Keratinocyte (primary cell): ENCODE measurements around the gene SCRT2. TPM values are rescaled to one million over a fixed set of nuclear protein-coding genes. Genes with fewer than 3 reads are reported as not detected.

Source experiments
- DNase-seq: peaks from one replicate; pipeline ENCODE4 v3.0.0-alpha.2; 2011; ENCODE audit warnings: low read depth, missing footprints, low spot score
- FAIRE-seq: peaks from 2 replicates; lab custom pipeline; 2011; peaks lifted over from hg19 to GRCh38; lab: Jason Lieb, UNC
- H2AFZ ChIP-seq: 2 replicates; pipeline ENCODE4 v1.6.0; 2012; ENCODE audit warnings: low read length, control low read depth, inconsistent platforms; ENCODE audit not compliant: control insufficient read depth
- H3K27ac ChIP-seq: 2 replicates; pipeline ENCODE4 v1.5.1; 2011; ENCODE audit warnings: low read length; ENCODE audit not compliant: control insufficient read depth, insufficient read depth
- H3K27me3 ChIP-seq: 3 replicates; pipeline ENCODE4 v1.6.0; 2011; ENCODE audit warnings: low read length; ENCODE audit not compliant: control insufficient read depth, insufficient read depth; ENCODE audit errors: extremely low read depth
- H3K36me3 ChIP-seq, 2 experiments: 2 replicates in 1 of 2; 3 replicates in 1 of 2; pipeline ENCODE4 v1.5.1; 2011; ENCODE audit warnings: low read length in 2 of 2, mild to moderate bottlenecking in 1 of 2; ENCODE audit not compliant: control insufficient read depth in 2 of 2, insufficient read depth in 2 of 2; ENCODE audit errors: extremely low read depth in 1 of 2
- H3K4me1 ChIP-seq: 3 replicates; pipeline ENCODE4 v1.5.1; 2011; ENCODE audit warnings: low read length; ENCODE audit not compliant: control insufficient read depth, insufficient read depth; ENCODE audit errors: extremely low read depth
- H3K4me2 ChIP-seq: 3 replicates; pipeline ENCODE4 v1.6.0; 2011; ENCODE audit warnings: low read depth, low read length; ENCODE audit not compliant: control insufficient read depth, insufficient read depth; ENCODE audit errors: extremely low read depth
- H3K4me3 ChIP-seq, 3 experiments: fragments of 200-600 bp in 1 of 3; sonication (generic) in 1 of 3; 2 replicates in 2 of 3; 3 replicates in 1 of 3; pipeline ENCODE4 v1.5.1; 2011 to 2016; ENCODE audit warnings: low read length in 3 of 3, mild to moderate bottlenecking in 3 of 3, control low read depth in 2 of 3, inconsistent platforms in 1 of 3, low read depth in 1 of 3, mixed read lengths in 1 of 3, mixed run types in 1 of 3, moderate library complexity in 1 of 3; ENCODE audit not compliant: control insufficient read depth in 2 of 3, insufficient read depth in 2 of 3; ENCODE audit errors: extremely low read depth in 1 of 3
- H3K79me2 ChIP-seq: 2 replicates; pipeline ENCODE4 v1.6.0; 2012; ENCODE audit warnings: low read length; ENCODE audit not compliant: control insufficient read depth, insufficient read depth
- H3K9ac ChIP-seq: 3 replicates; pipeline ENCODE4 v1.6.0; 2011; ENCODE audit warnings: low read length; ENCODE audit not compliant: control insufficient read depth, insufficient read depth; ENCODE audit errors: extremely low read depth
- H3K9me1 ChIP-seq: 3 replicates; pipeline ENCODE4 v1.6.0; 2011; ENCODE audit warnings: low read length; ENCODE audit not compliant: control insufficient read depth, insufficient read depth; ENCODE audit errors: extremely low read depth
- H3K9me3 ChIP-seq: 2 replicates; pipeline ENCODE4 v1.5.1; 2012; ENCODE audit warnings: low read depth, low read length; ENCODE audit not compliant: control insufficient read depth
- H4K20me1 ChIP-seq: 3 replicates; pipeline ENCODE4 v1.6.0; 2011; ENCODE audit warnings: low read length; ENCODE audit not compliant: control insufficient read depth, insufficient read depth; ENCODE audit errors: extremely low read depth
- CTCF ChIP-seq, 3 experiments: IDR thresholded peaks in 1 of 3; conservative IDR thresholded peaks in 1 of 3; optimal IDR thresholded peaks in 1 of 3; 2 replicates in 2 of 3; 3 replicates in 1 of 3; pipeline versions ENCODE3 to v1.5.1; 2011; ENCODE audit warnings: low read length in 3 of 3, mild to moderate bottlenecking in 3 of 3, moderate library complexity in 2 of 3, control low read depth in 1 of 3, inconsistent platforms in 1 of 3; ENCODE audit not compliant: insufficient read depth in 2 of 3; ENCODE audit errors: extremely low read depth in 1 of 3
- EZH2 ChIP-seq: IDR thresholded peaks from one replicate; pipeline ENCODE4 v1.6.1; 2012; ENCODE audit warnings: inconsistent platforms, mild to moderate bottlenecking, low read length, moderate library complexity
- dilution Hi-C: fragments of 300-500 bp; cut with MboI; formaldehyde crosslinking; loops from one replicate; pipeline ENCODE4 v1.7.0; 2020; ENCODE audit warnings: low sequenced_read_pairs; ENCODE audit not compliant: extremely low pct_ligation_motif_present
- polyA plus RNA-seq, 5 experiments: library from polyadenylated mRNA; depleted of rRNA in 3 of 5; stranded (reverse) in 3 of 5; stranded (forward) in 1 of 5; unstranded in 1 of 5; fragments of >200 nt; gene quantifications; 1 replicate in 1 of 5; 2 replicates in 3 of 5; 3 replicates in 1 of 5; pipeline versions ENCODE4 v1.2.1 to v1.2.3, GENCODE V29; 2011 to 2012; ENCODE audit warnings: missing spikeins in 2 of 5, low read depth in 1 of 5, low replicate concordance in 1 of 5

SCRT2 gene
- polyA plus RNA-seq, 1 donor (not counting 4 experiments of a cell fraction or from before 2014, with no cell fraction given), result not detected

- Histone ChIP-seq H3K4me2 (peak within 1 kb of the TSS; percentile 92), H3K9me1 (no peaks in the 10 kb centered on the region), H3K36me3 (peaks cover 14 to 16% of the 10 kb centered on the region in 2 experiments), H3K9me3 (no peaks in the 10 kb centered on the region), H3K4me3 (peak within 1 kb of the TSS; percentile 72 to 95 (median 76)), H4K20me1 (peaks cover 4% of the 10 kb centered on the region), H3K27ac (peak within 1 kb of the TSS; percentile 81), H2AFZ (peak within 1 kb of the TSS; percentile 79), H3K79me2 (peaks cover 28% of the 10 kb centered on the region), H3K9ac (peak within 1 kb of the TSS; percentile 91), H3K27me3 (no peaks in the 10 kb centered on the region), H3K4me1 (peaks cover 13% of the 10 kb centered on the region)
- TF ChIP-seq CTCF (optimal IDR thresholded peaks at IDR 0.05 in 1 of 3, IDR thresholded peaks at IDR 0.05 in 1 of 3, conservative IDR thresholded peaks at IDR 0.05 in 1 of 3; ENCODE audit: extremely low read depth in 1 of 3, insufficient read depth in 2 of 3, low read length in 3 of 3), result peak in 2 of 3 experiments; percentile 71 to 74
- TF ChIP-seq EZH2, result no peak
- DNase-seq (peak; percentile 46), FAIRE-seq (no peak)
- dilution Hi-C loops, result no loop called here
These were observed 22.5 kb downstream of the SCRT2 start, which contains the start of gene SRXN1 for GRCh38 chr20:653110-653589. Gene SRXN1 (minus strand): TSS chr20:653200. CDS start chr20:653185, 15 bp downstream.

GRCh38 chr20:652615-653109 lies 22.9 kb downstream of the SCRT2 start:
- peaks cover 28% of the 10 kb centered on the region for H3K79me2 ChIP-seq
- DNase-seq, result no peak

More at GRCh38 chr20:652615-653109, 22.9 kb downstream of the SCRT2 start:
- Histone ChIP-seq H2AFZ (peak overlapping the region; percentile 79), H4K20me1 (peaks cover 4% of the 10 kb centered on the region), H3K27me3 (no peaks in the 10 kb centered on the region), H3K9me1 (no peaks in the 10 kb centered on the region), H3K9ac (peak overlapping the region; percentile 91), H3K4me1 (peaks cover 13% of the 10 kb centered on the region), H3K4me2 (peak overlapping the region; percentile 92), H3K4me3 (peak overlapping the region; percentile 72 to 95 (median 76)), H3K36me3 (peaks cover 18 to 21% of the 10 kb centered on the region in 2 experiments), H3K9me3 (no peaks in the 10 kb centered on the region), H3K27ac (peak overlapping the region; percentile 81)
- dilution Hi-C loops, result no loop called here
- TF ChIP-seq EZH2 (no peak), CTCF (optimal IDR thresholded peaks at IDR 0.05 in 1 of 3, IDR thresholded peaks at IDR 0.05 in 1 of 3, conservative IDR thresholded peaks at IDR 0.05 in 1 of 3; ENCODE audit: extremely low read depth in 1 of 3, insufficient read depth in 2 of 3, low read length in 3 of 3) (no peak)
- no peak for FAIRE-seq
